Activated CD8-positive, alpha-beta memory T cell treated with anti-CD3 and anti-CD28 coated beads, Interleukin-2, amount 50 U/mL, for 24 hours (primary cell): ENCODE data around the gene COL9A2.
A peak's percentile ranks its signal among the peaks of the same experiment; 100 is the strongest.

Source experiments
- DNase-seq: peaks from one replicate; pipeline ENCODE4 v3.0.0-alpha.2; 2020; ENCODE audit errors: extremely low read depth

COL9A2 gene

DNA sequence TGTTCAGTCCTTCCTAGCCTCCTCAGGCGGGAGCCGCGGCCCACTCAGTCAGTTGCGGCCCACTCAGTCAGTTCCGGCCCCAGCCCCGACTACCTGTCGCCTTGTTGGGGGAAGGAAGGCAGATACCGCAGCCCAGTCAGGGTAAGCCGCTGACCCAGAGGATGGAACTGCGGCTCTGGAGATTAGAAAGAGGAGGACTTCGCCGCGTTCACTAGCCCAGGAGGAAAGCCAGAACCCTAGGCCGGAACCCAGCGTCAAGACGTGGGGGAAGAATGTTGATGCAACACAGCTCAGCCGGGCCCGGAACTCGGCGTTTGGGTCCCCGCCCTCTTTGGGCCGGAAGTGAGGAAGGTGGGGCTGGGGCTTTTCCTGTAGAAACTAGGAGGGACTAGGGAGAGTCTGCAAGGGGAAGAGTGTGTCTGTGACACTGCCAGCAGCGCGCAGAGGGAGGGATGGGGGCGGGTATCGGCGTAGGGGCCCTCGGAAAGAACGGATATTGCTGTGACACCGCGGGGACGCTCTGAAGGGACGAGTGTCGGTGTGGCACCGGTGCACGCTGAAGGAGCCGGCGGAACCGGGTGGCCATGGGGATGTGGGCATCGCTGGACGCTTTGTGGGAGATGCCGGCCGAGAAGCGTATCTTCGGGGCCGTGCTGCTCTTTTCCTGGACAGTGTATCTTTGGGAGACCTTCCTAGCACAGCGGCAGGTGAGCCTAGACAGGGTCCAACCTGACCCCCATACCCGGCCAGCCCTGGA, 59.2 kb downstream of the COL9A2 start, which contains the start of gene ZMPSTE24:
TSS of gene ZMPSTE24 (plus strand) at position 549 of the 757 bp plus-strand sequence. CDS start at position 585, 36 bp downstream.
- DNase-seq = peak; percentile 93

DNA sequence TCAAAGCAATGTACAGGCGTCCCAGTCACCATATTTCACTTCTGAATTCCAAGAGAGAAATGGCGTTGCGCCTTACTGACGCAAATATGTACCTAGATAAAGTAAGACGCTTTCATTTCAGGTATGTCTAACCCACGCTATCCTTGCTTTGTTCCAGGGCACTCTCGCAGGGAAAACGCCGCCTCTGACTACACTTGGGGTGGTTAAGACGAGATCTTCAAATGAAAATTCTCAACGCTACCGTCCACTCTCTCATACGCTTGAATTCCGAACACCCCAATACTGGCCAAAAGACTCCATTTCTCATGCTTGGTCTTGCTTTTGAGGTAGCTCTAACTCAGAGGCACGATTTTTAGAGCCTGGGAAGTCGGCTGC, 59.8 kb downstream of the COL9A2 start:
- DNase-seq = no peak

DNA sequence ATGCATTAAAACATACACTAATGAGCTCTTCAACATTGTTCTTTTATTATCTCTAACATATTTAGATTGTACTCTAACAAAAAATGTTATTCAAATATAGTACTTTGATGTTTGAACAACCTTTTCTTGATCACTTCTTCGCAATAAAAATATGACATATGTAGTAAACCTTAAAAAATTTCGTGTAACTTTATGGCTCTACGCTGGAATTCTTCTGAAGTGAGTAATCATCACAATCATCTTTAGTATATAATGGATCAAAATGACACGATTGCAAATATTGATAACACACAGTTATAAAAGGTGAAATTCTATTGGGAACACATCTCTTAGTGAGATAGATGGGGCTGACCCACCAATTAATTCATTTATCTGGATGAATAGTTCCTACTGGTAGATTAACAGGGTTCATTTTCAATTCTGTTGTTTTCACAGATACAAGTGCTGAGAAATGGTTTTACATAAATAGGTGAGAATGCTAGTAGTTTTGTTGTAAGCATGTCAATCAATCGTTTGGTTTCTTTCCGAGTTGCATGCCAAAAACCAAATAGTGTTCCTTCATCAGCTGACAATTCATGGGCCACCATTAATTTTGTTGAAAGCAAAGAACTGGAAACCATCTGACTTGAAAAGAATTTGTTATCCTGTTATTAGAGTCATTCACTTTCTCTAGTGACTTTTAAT, 60.5 kb downstream of the COL9A2 start:
- DNase-seq = no peak

DNA sequence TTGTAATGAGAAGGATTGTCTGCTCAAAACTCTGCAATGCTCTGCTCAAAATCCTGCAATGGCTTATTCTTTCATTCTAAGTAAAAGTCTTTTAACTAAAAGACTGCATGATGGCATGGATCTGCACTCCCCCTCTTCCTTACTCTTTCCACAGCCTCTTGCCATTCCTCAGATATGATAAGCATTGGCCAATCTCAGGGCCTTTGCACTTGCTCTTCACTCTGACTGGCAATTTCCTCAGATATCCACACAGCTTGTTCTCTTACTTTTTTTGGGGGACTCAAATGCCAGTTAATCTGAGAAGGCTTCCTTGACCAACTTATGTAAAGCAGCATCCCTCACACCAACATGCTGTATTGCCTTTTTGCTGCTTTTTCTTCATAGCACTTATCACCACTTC, 61.9 kb downstream of the COL9A2 start:
- no peak for DNase-seq

DNA sequence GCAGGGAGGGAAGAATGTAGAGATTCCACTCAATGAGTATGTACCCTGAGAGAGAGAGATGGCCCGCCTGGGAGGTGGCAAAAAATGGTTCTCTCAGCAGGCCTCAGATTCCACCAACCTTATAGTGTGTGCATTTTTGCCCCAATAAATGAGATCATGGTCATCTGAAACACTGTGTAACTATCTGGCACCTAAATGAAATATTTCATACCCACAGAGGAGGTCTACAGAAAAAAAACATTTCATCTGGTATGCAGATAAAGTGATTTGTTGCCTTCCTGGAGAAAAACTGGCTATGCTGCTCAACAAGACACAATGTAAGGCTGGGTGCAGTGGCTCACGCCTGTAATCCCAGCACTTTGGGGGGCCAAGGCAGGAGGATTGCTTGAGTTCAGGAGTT, 64.5 kb downstream of the COL9A2 start:
- no peak for DNase-seq

DNA sequence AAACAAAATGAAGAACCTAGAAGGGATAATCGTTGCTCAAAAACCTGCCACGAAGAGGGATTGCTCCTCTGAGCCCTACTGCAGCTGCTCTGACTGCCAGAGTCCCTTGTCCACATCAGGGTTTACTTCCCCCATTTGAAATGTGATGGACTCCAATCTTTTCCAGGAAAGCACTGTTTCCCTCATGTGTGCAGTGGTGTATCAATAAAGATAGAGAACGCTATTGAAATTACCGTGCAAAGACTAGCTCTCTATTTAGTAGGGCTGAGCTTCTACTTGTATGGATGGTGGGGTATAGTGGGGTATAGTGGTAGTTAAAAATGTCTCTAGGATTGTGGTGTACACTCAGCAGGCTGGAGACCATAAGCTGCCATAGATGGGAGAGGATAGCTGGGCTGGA, 65.6 kb downstream of the COL9A2 start:
- no peak for DNase-seq
